Amniotic epithelial cell (primary cell): ENCODE measurements around the gene SEMA5A.
A peak's percentile ranks its signal among the peaks of the same experiment; 100 is the strongest.

Experiments used
- DNase-seq: peaks from one replicate; pipeline ENCODE4 v3.0.0-alpha.2; 2010; ENCODE audit warnings: low read depth

SEMA5A gene

GRCh38 chr5:9473624-9474023 lies 72.3 kb downstream of the SEMA5A start:
- DNase-seq: no peak

GRCh38 chr5:9470410-9470809 lies 75.5 kb downstream of the SEMA5A start:
- no peak for DNase-seq

GRCh38 chr5:9468060-9468388 lies 77.9 kb downstream of the SEMA5A start:
- peak; percentile 91 for DNase-seq

- no peak for DNase-seq
Observed at GRCh38 chr5:9467199-9468059, 78.4 kb downstream of the SEMA5A start.

GRCh38 chr5:9466697-9467096 lies 79.2 kb downstream of the SEMA5A start:
- DNase-seq: no peak

- no peak for DNase-seq
Observed at GRCh38 chr5:9464478-9464877, 81.4 kb downstream of the SEMA5A start.

- DNase-seq: no peak
Observed at GRCh38 chr5:9462109-9462508, 83.8 kb downstream of the SEMA5A start.

GRCh38 chr5:9460885-9461645 lies 84.8 kb downstream of the SEMA5A start:
- DNase-seq: no peak

- no peak for DNase-seq
Observed at GRCh38 chr5:9456435-9457042, 89.3 kb downstream of the SEMA5A start.

- DNase-seq: no peak
Observed at GRCh38 chr5:9455826-9456434, 89.9 kb downstream of the SEMA5A start.

GRCh38 chr5:9454491-9454890 lies 91.4 kb downstream of the SEMA5A start:
- DNase-seq: no peak

- no peak for DNase-seq
Observed at GRCh38 chr5:9454012-9454481, 91.8 kb downstream of the SEMA5A start.

- DNase-seq: no peak
Observed at GRCh38 chr5:9453480-9454011, 92.3 kb downstream of the SEMA5A start.

- no peak for DNase-seq
Observed at GRCh38 chr5:9452181-9452580, 93.7 kb downstream of the SEMA5A start.

GRCh38 chr5:9451037-9451436 lies 94.8 kb downstream of the SEMA5A start:
- DNase-seq: no peak

GRCh38 chr5:9447691-9448090 lies 98.2 kb downstream of the SEMA5A start:
- DNase-seq: no peak

- DNase-seq: no peak
Observed at GRCh38 chr5:9445826-9446388, 100.0 kb downstream of the SEMA5A start.

- DNase-seq: no peak
Observed at GRCh38 chr5:9444346-9444745, 101.5 kb downstream of the SEMA5A start.

GRCh38 chr5:9441610-9442009 lies 104.3 kb downstream of the SEMA5A start:
- DNase-seq: no peak

- no peak for DNase-seq
Observed at GRCh38 chr5:9440517-9440916, 105.4 kb downstream of the SEMA5A start.

GRCh38 chr5:9439531-9440292 lies 106.2 kb downstream of the SEMA5A start:
- no peak for DNase-seq
